Fibroblast of skin of scalp (primary cell): Measurements from ENCODE around the gene DHDH.

ENCODE experiments used
- DNase-seq: peaks from one replicate; pipeline ENCODE4 v3.0.0-alpha.2; 2013

DHDH gene

DNA sequence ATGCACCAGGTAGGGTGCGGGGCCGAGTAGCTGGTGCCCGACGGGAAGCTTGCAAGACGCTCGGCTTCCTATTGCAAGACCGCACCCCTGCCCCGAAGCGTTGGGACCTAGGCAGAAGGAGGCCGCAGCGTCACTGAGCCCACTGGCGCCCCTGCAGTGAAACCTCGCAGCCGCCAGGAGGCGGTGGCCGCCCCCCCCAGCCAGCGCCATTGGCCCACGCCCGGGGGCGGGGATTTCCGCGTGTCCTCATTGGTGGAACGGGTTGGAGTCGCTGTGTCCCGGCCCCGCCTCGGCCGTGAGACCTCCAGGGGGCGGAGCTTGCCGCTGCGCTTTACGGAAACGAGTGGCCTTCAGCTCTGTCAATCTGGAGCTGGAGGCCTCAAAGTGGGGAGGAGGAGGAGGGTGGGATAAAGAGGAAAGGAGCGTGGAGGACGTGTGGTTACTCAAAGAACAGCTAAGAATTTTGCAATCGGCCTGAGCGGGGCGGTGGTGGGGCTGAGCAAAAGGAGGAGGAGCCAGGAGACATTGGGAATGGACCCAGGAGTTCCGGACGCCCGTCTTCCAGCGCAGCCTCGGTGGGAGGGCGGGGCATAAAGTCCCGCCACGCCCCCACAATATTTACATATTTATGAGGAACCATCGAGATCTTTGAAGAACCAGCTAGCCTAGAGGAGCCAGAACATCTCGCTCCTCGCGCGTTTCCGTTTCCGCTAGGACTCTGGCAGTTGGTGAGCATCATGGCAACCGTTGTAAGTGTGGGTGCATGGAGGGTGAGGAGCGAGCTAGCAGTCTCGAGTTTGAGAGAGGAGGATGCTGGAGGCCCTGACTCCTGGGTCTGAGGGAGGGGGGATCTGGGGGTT is 59.9 kb downstream of the DHDH start, which contains the start of the genes GYS1 and RUVBL2:
GYS1 (minus strand) TSS at position 135 of the 860 bp plus-strand sequence. CDS start 197 bp downstream, outside the sequence.
RUVBL2 (plus strand) TSS at position 713 of the 860 bp plus-strand sequence; CDS start at position 738, 25 bp downstream.
- peak; percentile 100 for DNase-seq

DNA sequence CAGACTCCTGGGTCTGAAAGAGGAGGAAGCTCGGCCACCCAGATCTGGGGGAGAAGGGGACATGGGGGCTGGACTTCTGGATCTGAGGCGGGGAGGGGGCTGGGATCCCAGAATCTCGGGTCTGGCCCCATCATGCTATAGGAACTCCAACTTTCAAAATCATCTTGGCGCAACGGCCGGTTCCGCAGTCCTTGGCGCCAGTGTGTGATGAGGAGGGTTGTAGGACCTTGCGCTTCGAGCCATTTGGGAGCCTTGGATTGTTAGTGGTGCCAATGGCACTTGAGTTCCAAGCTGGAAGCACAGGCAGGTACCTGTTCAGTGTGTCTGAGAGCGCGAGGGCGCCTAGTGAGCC is 60.5 kb downstream of the DHDH start:
- DNase-seq = no peak
